Sigmoid colon (tissue), 4 donors: ENCODE measurements around the gene APPBP2.
"Not testable (repeated sequence)": the region's sequence is repeated elsewhere in the genome, so short reads cannot be mapped to it uniquely, and the experiment has no call there.

Experiments used
- EP300 ChIP-seq, 4 donors: sonication (generic); formaldehyde crosslinking; IDR thresholded peaks; one replicate each; pipeline ENCODE4 v1.6.1; 2017; ENCODE audit warnings: antibody characterized with exemption in 4 of 4
- POLR2A ChIP-seq, 2 donors: fragments of 450-650 bp; IDR thresholded peaks; one replicate each; pipeline ENCODE4 v1.6.1; 2016; ENCODE audit warnings: antibody characterized with exemption in 2 of 2, mild to moderate bottlenecking in 2 of 2, moderate library complexity in 2 of 2
- POLR2AphosphoS5 ChIP-seq, 4 donors: sonication (generic); formaldehyde crosslinking; IDR thresholded peaks; one replicate each; pipeline ENCODE4 v1.6.1; 2017; ENCODE audit warnings: antibody characterized with exemption in 4 of 4
- TF ChIP-seq, protein P1 (sequence below), 4 experiments: fragments of 450-650 bp in 3 of 4; fragments of 200-600 bp in 1 of 4; IDR thresholded peaks; one replicate each; pipeline ENCODE4 v1.5.1; 2016 to 2019; ENCODE audit warnings: antibody characterized with exemption in 4 of 4, mild to moderate bottlenecking in 3 of 4, moderate library complexity in 2 of 4

DNA sequence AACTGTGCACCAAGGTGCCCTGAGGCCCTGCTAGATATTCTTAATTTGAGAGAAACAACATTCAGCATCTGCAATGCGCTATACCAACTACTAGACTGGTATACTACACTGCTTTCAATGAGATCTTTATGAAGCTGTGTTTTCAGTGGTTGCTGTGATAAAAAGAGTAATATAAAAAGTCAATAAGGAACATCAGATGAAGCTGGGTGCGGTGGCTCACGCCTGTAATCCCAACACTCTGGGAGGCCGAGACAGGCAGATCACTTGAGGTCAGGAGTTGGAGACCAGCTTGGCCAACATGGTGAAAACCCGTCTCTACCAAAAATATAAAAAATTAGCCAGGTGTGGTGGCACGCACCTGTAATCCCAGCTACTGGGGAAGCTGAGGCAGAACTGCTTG is 10.4 kb downstream of the APPBP2 start:
- TF ChIP-seq, protein P1, sequence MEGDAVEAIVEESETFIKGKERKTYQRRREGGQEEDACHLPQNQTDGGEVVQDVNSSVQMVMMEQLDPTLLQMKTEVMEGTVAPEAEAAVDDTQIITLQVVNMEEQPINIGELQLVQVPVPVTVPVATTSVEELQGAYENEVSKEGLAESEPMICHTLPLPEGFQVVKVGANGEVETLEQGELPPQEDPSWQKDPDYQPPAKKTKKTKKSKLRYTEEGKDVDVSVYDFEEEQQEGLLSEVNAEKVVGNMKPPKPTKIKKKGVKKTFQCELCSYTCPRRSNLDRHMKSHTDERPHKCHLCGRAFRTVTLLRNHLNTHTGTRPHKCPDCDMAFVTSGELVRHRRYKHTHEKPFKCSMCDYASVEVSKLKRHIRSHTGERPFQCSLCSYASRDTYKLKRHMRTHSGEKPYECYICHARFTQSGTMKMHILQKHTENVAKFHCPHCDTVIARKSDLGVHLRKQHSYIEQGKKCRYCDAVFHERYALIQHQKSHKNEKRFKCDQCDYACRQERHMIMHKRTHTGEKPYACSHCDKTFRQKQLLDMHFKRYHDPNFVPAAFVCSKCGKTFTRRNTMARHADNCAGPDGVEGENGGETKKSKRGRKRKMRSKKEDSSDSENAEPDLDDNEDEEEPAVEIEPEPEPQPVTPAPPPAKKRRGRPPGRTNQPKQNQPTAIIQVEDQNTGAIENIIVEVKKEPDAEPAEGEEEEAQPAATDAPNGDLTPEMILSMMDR (IDR thresholded peaks at IDR 0.05): not testable (repeated sequence)
- TF ChIP-seq POLR2A, EP300, POLR2AphosphoS5 (IDR thresholded peaks at IDR 0.05): not testable (repeated sequence)
